IgD-negative memory B cell (primary cell): Measurements from ENCODE around the gene ZNF445. TPM values are rescaled to one million over a fixed set of nuclear protein-coding genes. Genes with fewer than 3 reads are reported as not detected.
"Not testable (repeated sequence)": the region's sequence is repeated elsewhere in the genome, so short reads cannot be mapped to it uniquely, and the experiment has no call there.

ENCODE experiments used
- H3K27ac Mint-ChIP-seq, 3 donors: one replicate each; pipeline ENCODE4 v1.8.0; 2020 to 2022; ENCODE audit warnings: mild to moderate bottlenecking in 3 of 3, mixed read lengths in 3 of 3, moderate library complexity in 1 of 3
- H3K27me3 Mint-ChIP-seq: one replicate; pipeline ENCODE4 v1.8.0; 2021; ENCODE audit warnings: mixed read lengths
- H3K36me3 Mint-ChIP-seq: one replicate; pipeline ENCODE4 v1.8.0; 2020; ENCODE audit warnings: mild to moderate bottlenecking, mixed read lengths
- H3K4me1 Mint-ChIP-seq, 3 donors: one replicate each; pipeline ENCODE4 v1.8.0; 2020 to 2022; ENCODE audit warnings: mixed read lengths in 3 of 3, mild to moderate bottlenecking in 1 of 3
- H3K4me3 Mint-ChIP-seq, 4 donors: one replicate each; pipeline ENCODE4 v1.8.0; 2020 to 2022; ENCODE audit warnings: mild to moderate bottlenecking in 4 of 4, mixed read lengths in 4 of 4, moderate library complexity in 3 of 4
- H3K9me3 Mint-ChIP-seq, 3 donors: one replicate each; pipeline ENCODE4 v1.8.0; 2020 to 2021; ENCODE audit warnings: mixed read lengths in 3 of 3, mild to moderate bottlenecking in 1 of 3
- polyA plus RNA-seq: library from polyadenylated mRNA; unstranded; fragments of 300-500 nt; fragmentation: Illumina TruSeq; gene quantifications from one replicate; pipeline ENCODE4 v1.2.3, GENCODE V29; 2021

Gene ZNF445
- polyA plus RNA-seq, 1 donor from 2014 or later: 2.7 TPM

DNA sequence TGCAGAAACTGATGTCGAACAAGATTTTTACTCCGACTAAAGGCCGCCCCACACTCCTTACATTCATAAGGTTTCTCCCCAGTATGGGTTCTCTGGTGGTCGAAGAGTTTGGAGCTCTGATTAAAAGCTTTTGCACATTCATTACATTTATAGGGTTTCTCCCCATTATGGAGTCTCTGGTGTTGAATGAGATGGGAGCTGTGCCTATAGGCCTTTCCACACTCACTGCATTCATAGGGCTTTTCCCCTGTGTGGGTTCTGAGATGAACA, 22.4 kb upstream of the ZNF445 start:
- peak overlapping the region in 1 of 4 donors; percentile 49 for H3K4me3 Mint-ChIP-seq
- H3K9me3 Mint-ChIP-seq: peaks cover 15 to 43% (median 41%) of the 10 kb centered on the region in 3 donors
- H3K27me3 Mint-ChIP-seq, H3K27ac Mint-ChIP-seq, H3K4me1 Mint-ChIP-seq: not testable (repeated sequence)
- H3K36me3 Mint-ChIP-seq: peaks cover 51% of the 10 kb centered on the region

DNA sequence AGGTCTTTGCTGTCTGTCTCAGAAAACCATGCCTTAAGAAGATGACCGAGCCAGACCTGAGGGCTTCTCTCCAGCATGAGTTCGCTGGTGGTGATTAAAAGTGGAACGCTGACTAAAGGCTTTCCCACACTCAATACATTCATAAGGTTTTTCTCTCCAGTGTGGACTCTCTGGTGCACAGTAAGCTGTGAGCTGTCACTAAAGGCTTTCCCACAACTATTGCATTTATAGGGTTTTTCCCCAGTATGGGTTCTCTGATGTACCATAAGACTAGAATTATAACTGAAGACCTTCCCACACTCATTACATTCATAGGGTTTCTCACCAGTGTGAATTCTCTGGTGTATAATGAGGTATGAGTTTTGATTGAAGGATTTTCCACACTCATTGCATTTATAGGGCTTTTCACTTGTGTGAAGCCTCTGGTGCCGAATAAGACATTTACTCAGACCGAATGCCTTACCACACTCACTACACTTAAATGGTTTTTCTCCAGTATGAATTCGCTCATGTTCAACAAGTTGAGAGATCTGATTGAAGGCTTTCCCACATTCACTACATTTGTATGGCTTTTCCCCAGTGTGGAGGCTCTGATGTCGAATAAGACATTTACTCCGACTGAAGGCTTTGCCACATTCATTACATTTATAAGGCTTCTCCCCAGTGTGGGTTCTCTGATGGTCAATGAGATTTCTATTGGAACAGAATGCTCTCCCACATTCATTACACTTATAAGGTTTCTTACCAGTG, 21.9 kb upstream of the ZNF445 start:
- H3K36me3 Mint-ChIP-seq: peaks cover 53% of the 10 kb centered on the region
- H3K4me1 Mint-ChIP-seq: peaks cover 0 to 5% (median 5%) of the 10 kb centered on the region in 3 donors
- H3K4me3 Mint-ChIP-seq: peak overlapping the region in 2 of 4 donors; percentile 12 to 49
- no peak overlapping the region for H3K27ac Mint-ChIP-seq
- peaks cover 16 to 44% (median 43%) of the 10 kb centered on the region in 3 donors for H3K9me3 Mint-ChIP-seq
- H3K27me3 Mint-ChIP-seq: no peaks in the 10 kb centered on the region

GRCh38 chr3:44495636-44496415, 18.4 kb upstream of the ZNF445 start:
- no peak overlapping the region for H3K4me3 Mint-ChIP-seq
- peaks cover 13 to 46% (median 42%) of the 10 kb centered on the region in 3 donors for H3K9me3 Mint-ChIP-seq

DNA sequence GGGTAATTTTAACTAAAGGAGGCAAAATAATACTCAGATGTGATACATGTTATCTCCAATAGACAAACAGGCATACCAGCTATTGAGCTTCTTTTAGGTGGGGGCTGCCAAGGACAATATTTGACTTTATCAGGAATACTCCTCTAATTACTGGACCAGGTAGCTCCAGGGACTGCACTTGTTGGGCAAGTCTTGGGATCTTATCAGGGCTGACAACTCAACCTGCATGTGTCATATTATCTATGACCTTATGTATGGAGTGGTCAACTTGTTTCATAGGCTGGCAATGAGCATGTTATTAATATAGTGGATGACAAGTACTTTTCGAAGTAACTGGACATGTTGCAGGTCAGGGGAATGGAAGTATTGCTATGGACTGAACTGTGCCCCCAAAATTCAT, 15.0 kb upstream of the ZNF445 start:
- H3K9me3 Mint-ChIP-seq: peaks cover 7 to 24% (median 23%) of the 10 kb centered on the region in 3 donors
- H3K27me3 Mint-ChIP-seq: no peaks in the 10 kb centered on the region
- H3K4me3 Mint-ChIP-seq: peak overlapping the region in 1 of 4 donors; percentile 49
- peaks cover 0 to 2% (median 0%) of the 10 kb centered on the region in 3 donors for H3K4me1 Mint-ChIP-seq
- no peak overlapping the region for H3K27ac Mint-ChIP-seq
- peaks cover 27% of the 10 kb centered on the region for H3K36me3 Mint-ChIP-seq

More at GRCh38 chr3:44495636-44496415, 18.4 kb upstream of the ZNF445 start:
- Mint-ChIP-seq H3K27ac (no peak overlapping the region), H3K4me1 (peaks cover 0 to 2% (median 0%) of the 10 kb centered on the region in 3 donors), H3K27me3 (no peaks in the 10 kb centered on the region), H3K36me3 (peaks cover 47% of the 10 kb centered on the region)

DNA sequence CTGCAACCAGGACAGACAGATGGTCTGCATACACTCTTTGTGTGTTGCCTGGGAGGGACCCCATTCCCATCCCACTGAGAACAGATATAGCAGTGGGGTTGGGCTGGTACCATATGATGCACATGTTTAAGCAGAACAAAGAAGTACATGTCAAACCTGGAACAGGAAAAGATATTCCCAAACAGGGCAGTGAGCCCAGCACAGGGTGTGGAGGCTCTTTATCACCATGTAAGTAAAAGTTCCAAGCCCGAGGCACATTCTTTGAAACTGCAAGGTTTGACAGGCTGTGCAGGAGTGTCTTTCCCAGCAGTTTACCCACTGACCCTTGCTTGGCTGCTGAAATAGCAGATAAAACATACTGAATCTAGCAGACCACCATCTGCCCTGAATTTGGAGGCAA, 5.3 kb upstream of the ZNF445 start:
- Mint-ChIP-seq H3K27ac (no peak overlapping the region), H3K4me3 (no peak overlapping the region), H3K27me3 (no peaks in the 10 kb centered on the region), H3K36me3 (peaks cover 4% of the 10 kb centered on the region), H3K4me1 (peaks cover 0 to 5% (median 2%) of the 10 kb centered on the region in 3 donors), H3K9me3 (peaks cover 3 to 18% (median 11%) of the 10 kb centered on the region in 3 donors)

DNA sequence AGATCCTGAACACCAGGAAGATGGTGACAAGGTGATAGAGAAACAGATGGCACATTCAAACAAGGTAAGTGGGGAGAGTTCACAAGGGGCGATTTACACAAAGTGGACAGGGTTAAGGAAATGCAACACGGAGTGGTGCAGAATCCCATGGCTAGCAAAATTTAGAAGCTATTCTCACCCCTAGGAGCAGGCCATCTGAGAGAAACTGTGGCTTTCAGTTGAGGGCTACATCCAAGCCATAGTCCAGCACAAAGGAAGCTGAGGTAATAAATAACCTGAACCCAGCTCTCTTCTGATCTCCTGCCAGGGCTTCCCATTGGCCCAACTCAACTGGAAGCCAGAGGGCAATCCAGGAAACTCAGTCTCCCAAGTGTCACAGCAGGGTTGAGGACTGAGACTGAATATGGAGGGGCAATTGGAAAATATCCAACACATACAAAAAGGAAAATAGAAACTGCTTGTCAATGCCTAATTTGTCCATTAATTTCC, 1.2 kb upstream of the ZNF445 start:
- peaks cover 14 to 21% (median 19%) of the 10 kb centered on the region in 3 donors for H3K4me1 Mint-ChIP-seq
- no peaks in the 10 kb centered on the region for H3K9me3 Mint-ChIP-seq
- H3K4me3 Mint-ChIP-seq: peak overlapping the region in 3 of 4 donors; percentile 63 to 91 (median 89)
- no peaks in the 10 kb centered on the region for H3K27me3 Mint-ChIP-seq
- H3K36me3 Mint-ChIP-seq: no peaks in the 10 kb centered on the region
- peak overlapping the region in 1 of 3 donors; percentile 5 for H3K27ac Mint-ChIP-seq

GRCh38 chr3:44478055-44478468, 592 bp upstream of the ZNF445 start:
- Mint-ChIP-seq H3K4me1 (peaks cover 14 to 21% (median 20%) of the 10 kb centered on the region in 3 donors), H3K27me3 (no peaks in the 10 kb centered on the region), H3K9me3 (no peaks in the 10 kb centered on the region), H3K36me3 (no peaks in the 10 kb centered on the region), H3K4me3 (peak overlapping the region; percentile 89 to 96 (median 93)), H3K27ac (peak overlapping the region in 2 of 3 donors; percentile 83 to 89)

DNA sequence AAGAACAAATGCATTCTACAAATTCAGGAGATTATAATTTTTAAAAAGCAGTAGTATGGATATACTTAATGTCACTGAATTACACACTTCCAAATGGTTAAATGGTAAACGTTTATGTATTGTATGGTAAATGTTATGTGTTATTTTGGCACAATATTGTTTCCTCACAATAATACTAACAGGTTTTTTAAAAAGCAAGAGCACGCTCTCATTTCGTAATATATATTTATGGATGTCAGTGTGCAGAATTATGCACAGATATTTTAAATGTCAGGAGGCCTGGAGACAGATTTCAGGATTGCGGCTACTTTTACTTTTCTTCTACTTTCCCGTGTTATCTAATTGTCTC, 533 bp downstream of the ZNF445 start:
- Mint-ChIP-seq H3K27ac (peak overlapping the region in 1 of 3 donors; percentile 63), H3K9me3 (no peaks in the 10 kb centered on the region), H3K4me3 (peak overlapping the region; percentile 89 to 94 (median 92)), H3K4me1 (peaks cover 15 to 22% (median 21%) of the 10 kb centered on the region in 3 donors), H3K27me3 (no peaks in the 10 kb centered on the region), H3K36me3 (no peaks in the 10 kb centered on the region)

DNA sequence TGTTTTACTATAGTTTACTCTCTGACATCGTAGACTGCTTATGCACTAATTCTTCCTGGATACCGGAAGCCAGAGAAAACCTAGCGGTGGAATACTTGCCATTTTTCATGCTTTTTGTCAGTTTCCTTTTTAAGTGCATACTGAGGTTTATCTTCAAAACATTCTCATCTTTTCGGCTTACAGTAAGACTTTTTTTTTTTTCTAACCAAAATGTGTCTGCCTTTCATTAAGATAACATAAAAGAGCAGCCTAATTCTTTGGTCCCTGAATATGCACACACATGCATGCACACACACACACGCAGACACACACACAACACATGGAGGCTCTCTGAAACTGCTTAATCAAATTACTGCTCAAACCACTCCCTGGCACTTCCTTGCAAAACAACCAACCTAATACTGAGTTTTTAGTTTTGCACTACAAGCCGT, 1.3 kb downstream of the ZNF445 start:
- Mint-ChIP-seq H3K4me3 (peak overlapping the region; percentile 89 to 94 (median 92)), H3K36me3 (no peaks in the 10 kb centered on the region), H3K27me3 (no peaks in the 10 kb centered on the region), H3K4me1 (peaks cover 22 to 28% (median 27%) of the 10 kb centered on the region in 3 donors), H3K27ac (peak overlapping the region in 2 of 3 donors; percentile 63 to 86), H3K9me3 (no peaks in the 10 kb centered on the region)

GRCh38 chr3:44474886-44475285, 2.6 kb downstream of the ZNF445 start:
- not testable (repeated sequence) for H3K27me3 Mint-ChIP-seq, H3K36me3 Mint-ChIP-seq, H3K9me3 Mint-ChIP-seq, H3K27ac Mint-ChIP-seq
- H3K4me1 Mint-ChIP-seq: peaks cover 25 to 35% (median 34%) of the 10 kb centered on the region in 3 donors
- H3K4me3 Mint-ChIP-seq: peak overlapping the region in 2 of 4 donors; percentile 8 to 60

GRCh38 chr3:44470430-44470829, 7.0 kb downstream of the ZNF445 start:
- H3K27me3 Mint-ChIP-seq: no peaks in the 10 kb centered on the region
- H3K9me3 Mint-ChIP-seq: no peaks in the 10 kb centered on the region
- H3K4me3 Mint-ChIP-seq: no peak overlapping the region
- H3K27ac Mint-ChIP-seq: no peak overlapping the region
- H3K4me1 Mint-ChIP-seq: peaks cover 11 to 18% (median 17%) of the 10 kb centered on the region in 3 donors
- H3K36me3 Mint-ChIP-seq: peaks cover 6% of the 10 kb centered on the region

- Mint-ChIP-seq H3K4me3 (no peak overlapping the region), H3K9me3 (no peaks in the 10 kb centered on the region), H3K36me3 (peaks cover 9% of the 10 kb centered on the region), H3K27ac (no peak overlapping the region), H3K27me3 (no peaks in the 10 kb centered on the region), H3K4me1 (peaks cover 11 to 17% (median 17%) of the 10 kb centered on the region in 3 donors)
Observed at GRCh38 chr3:44469914-44470313, 7.6 kb downstream of the ZNF445 start.

DNA sequence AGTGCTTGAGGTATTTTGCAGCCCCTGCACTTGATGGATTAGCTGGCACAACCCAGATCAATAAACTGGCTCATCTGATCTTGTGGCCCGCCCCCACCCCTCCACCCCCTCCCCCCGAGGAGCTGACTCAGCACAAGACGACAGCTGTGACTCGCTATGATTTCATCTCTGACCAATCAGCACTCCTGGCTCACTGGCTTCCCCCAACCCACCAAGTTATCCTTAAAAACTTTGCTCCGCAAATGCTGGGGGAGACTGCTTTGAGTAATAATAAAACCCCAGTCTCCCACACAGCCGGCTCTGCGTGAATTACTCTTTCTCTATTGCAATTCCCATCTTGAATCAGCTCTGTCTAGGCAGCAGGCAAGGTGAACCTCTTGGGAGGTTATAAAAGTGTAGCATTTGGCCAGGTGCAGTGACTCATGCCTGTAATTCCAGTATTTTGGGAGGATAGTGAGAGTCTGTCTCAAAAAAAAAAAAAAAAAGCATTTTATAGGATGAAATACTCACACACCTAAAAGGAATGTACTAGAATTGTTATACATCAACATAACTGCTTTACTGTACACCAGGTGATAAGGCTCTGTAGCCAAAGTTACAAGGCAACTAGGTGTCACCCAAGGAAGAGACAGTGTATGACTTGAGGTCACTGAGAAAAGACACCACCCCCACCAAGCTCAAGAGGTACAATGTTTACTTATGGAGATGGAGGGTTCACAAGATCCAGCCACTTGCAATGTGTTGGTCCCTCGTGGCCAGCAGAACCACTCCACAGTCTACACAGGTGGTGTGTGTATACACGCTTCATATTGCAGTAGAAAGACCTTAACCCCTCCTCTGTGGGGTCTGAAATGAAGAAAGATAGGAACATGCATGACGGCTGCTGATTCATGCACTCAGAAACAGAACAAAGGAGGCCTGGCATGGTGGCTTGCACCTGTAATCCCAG, 8.6 kb downstream of the ZNF445 start:
- H3K36me3 Mint-ChIP-seq: peaks cover 11% of the 10 kb centered on the region
- no peak overlapping the region for H3K4me3 Mint-ChIP-seq
- H3K9me3 Mint-ChIP-seq: no peaks in the 10 kb centered on the region
- no peaks in the 10 kb centered on the region for H3K27me3 Mint-ChIP-seq
- peaks cover 11 to 16% (median 16%) of the 10 kb centered on the region in 3 donors for H3K4me1 Mint-ChIP-seq
- H3K27ac Mint-ChIP-seq: no peak overlapping the region

DNA sequence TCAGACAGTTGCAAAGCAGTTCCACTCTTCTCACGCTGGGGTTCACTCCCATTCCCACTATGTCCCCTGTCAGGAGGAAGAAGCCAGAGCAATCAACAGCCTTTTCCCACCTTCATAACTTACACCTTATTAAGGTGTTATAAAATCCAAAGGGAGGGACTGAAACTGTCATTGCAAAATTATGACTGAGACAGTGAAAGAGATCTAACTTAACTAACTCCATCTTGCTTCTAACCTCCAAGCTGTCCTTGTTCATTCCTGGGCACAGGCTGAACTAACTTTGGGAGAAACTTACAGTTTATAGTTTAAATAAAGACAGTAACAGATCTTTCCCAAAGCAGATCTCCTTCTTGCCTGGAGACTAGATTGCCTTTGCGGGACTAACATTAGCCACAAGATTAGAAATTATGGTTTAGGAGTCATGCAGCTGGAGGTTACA, 9.4 kb downstream of the ZNF445 start:
- not testable (repeated sequence) for H3K27ac Mint-ChIP-seq, H3K27me3 Mint-ChIP-seq, H3K9me3 Mint-ChIP-seq, H3K4me3 Mint-ChIP-seq
- H3K36me3 Mint-ChIP-seq: peaks cover 11% of the 10 kb centered on the region
- H3K4me1 Mint-ChIP-seq: peaks cover 11 to 14% (median 13%) of the 10 kb centered on the region in 3 donors
